GM12801 (cell line): ENCODE measurements around the gene PIP5K1B.

Experiments used
- CTCF ChIP-seq: IDR thresholded peaks from one replicate; pipeline ENCODE4 v1.5.1; 2011; ENCODE audit warnings: control low read depth; ENCODE audit not compliant: insufficient read length; ENCODE audit errors: extremely low read depth

The PIP5K1B gene

GRCh38 chr9:69047371-69047770, 342.3 kb downstream of the PIP5K1B start:
- TF ChIP-seq CTCF = no peak

GRCh38 chr9:69049094-69049493, 344.1 kb downstream of the PIP5K1B start:
- TF ChIP-seq CTCF = no peak

- no peak for TF ChIP-seq CTCF
Measured at GRCh38 chr9:69054989-69055388, 349.9 kb downstream of the PIP5K1B start.

- no peak for TF ChIP-seq CTCF
Measured at GRCh38 chr9:69056191-69056815, 351.3 kb downstream of the PIP5K1B start.

GRCh38 chr9:69058101-69058500, 353.1 kb downstream of the PIP5K1B start:
- no peak for TF ChIP-seq CTCF
